ENCODE results near the gene CEP44.
"Not testable (repeated sequence)": the region's sequence is repeated elsewhere in the genome, so short reads cannot be mapped to it uniquely, and the experiment has no call there.

Gene CEP44

GRCh38 chr4:174324236-174324635 is 40.5 kb downstream of the CEP44 start:
- DNase-seq (ENCODE audit: low spot score), result no peak

DNA sequence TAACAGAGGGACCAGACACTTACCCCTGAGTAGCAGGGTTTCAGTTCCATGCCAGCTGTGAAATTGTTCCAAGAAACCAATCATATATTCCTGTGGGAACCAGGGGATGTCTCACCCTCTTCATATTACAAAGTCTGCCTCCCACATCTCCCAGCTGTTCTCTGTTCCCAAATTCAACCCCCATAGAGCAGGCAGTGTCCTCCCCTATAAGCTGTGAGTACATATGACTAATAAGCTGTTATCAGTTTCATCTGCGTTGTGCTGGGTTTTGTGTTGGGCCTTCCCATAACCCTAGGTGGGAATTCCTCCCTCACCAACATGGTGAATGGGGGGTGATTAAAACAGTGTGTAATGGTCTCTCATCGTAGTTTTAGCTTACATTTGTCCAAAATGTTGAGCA is 41.0 kb downstream of the CEP44 start:
- DNase-seq (ENCODE audit: low spot score), result no peak

DNA sequence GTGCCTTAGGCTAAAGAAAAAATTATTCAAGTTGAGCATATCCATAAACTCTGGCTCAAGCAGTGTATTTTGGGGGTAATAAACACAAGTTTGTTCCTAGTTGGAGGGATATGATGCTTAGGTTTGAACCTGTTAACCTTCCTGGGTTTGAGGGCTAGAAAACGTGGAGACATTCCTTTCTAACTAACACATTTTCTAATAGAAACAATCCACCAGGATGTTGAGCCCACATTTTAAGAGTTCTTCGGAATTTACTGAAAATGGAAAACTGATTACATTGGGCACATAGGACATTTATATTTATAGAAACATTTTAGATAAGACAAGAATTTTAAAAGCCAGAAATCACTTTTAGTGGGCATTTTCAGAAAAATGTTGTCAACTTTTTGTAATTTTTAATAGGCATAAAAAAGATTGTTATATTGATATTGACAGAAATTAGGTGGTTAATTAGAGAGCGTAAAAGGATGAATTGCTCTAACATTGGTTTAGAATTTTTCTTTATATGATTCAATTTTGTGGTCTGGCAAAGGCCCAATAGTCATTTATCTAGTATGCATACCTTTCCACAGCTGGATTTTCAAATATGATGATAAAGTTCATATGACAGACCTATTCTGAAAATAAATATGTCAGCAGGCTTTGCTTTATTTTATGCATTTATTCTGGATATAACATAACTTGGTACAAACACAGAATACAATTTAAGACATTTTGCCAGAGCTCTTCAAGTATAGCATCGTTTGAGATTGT is 49.2 kb downstream of the CEP44 start:
- DNase-seq (ENCODE audit: low spot score), result no peak

DNA sequence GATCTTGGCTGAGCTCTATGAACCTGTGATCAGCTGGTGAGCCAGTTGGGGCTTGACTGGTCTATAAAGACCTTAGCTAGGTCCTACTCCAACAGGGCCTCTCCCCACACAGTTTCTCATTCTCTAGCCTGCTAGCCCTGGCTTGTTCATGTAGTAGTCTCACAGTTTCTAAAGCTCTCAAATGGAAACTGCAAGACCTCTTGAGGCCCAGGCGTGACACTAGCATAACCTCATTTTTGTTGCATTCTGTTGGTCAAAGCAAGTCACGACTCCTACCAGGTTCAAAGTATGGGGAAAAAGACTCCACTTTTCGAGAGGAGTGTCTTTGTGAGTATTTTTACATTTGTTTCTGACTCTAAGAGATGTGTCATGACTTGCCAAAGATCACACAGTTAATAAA is 50.9 kb downstream of the CEP44 start:
- DNase-seq (ENCODE audit: low spot score), result no peak

GRCh38 chr4:174340714-174341113 is 57.0 kb downstream of the CEP44 start:
- DNase-seq (ENCODE audit: low spot score), result peak; percentile 37

GRCh38 chr4:174349156-174349555 is 65.4 kb downstream of the CEP44 start:
- no peak for DNase-seq (ENCODE audit: low spot score)

DNA sequence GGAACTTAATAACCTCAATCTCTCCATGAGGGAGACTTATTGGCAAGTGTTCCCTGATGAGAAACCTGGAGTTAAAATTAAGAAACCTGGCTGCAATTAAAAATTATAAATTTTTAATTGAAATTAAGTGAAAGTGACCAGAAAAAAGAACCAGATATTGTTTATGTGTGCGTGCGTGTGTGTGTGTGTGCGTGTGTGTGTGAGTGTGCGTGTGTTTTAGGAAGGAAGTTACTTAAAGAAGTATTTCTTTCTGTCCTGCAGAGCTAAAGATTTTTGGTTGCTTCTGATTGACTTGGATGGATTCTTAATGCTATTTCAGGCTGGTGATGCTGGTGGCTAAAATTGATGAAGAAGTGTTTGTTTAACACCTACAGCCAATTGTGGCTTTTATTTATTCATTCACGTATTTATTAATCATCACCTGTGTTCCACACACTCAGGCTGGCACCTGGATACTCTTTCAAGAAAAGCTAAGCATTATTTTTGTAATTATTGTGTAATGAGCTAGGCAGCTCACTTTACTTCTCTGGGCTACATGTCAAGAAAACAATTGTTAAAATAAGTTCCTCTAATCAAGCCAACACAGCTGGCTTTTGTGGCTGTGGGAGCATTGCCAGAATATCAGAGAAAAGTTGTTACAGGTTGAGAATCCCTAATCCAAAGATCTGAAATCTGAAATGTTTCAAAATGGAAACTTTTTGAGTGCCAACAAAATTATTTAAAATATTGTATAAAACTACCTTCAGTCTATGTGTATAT is 68.5 kb downstream of the CEP44 start:
- no peak for DNase-seq (ENCODE audit: low spot score)

DNA sequence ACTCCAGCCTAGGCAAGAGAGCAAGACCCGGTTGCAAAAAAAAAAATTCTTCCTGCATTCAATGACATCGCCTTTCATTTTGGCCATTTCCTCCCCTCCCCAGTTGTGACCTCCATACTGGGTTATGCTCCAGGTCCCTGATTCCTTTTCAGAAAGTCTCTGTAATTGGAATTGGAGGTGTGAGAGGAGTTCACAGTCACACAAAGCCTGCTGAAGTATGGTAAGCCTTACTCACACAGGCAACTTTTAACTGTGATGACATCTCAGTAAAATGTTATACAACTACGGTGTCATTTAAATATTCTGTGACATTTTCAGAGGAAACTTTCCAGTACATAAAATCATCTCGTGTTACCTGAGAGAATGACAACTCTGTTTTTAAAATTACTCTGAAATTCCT is 73.6 kb downstream of the CEP44 start:
- DNase-seq (ENCODE audit: low spot score), result no peak

DNA sequence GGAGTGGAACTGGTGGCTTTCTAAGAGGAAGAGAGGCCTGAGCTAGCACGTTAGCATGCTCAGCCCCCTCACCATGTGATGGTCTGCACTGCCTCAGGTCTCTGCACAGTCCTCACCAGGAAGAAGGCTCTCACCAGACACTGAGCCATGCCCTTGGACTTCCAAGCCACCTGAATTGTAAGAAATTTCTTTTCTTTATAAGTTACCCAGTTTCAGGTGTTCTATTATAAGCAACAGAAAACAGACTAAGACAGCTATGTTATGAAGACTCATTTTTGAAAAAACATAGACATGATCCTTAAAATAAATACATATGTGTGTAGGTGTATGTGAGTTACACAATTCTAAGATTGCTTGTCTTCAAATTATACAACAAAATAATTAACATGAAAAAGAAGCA is 74.7 kb downstream of the CEP44 start:
- no peak for DNase-seq (ENCODE audit: low spot score)

DNA sequence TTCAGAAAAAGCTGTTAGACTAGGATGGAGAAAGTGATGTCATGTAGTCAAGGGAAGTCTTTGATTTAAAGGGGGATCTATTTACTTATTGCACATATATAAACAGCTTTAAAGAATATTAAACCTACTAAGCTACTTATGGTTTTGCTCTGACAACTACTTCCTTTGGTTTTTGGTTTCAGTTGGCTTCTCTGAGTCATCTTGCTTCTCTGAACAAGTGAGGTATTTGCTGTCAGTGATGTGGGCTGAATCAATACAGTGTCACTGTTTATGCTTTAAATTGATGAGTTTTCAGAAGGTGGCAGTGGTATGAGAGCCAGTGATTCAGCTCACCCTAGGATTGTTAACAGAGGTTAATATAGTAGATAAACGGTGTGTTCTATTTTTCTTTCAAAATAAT is 75.1 kb downstream of the CEP44 start:
- peak; percentile 33 for DNase-seq (ENCODE audit: low spot score)

GRCh38 chr4:174362340-174362739 is 78.6 kb downstream of the CEP44 start:
- DNase-seq (ENCODE audit: low spot score), result no peak

GRCh38 chr4:174363782-174364181 is 80.1 kb downstream of the CEP44 start:
- not testable (repeated sequence) for DNase-seq (ENCODE audit: low spot score)

DNA sequence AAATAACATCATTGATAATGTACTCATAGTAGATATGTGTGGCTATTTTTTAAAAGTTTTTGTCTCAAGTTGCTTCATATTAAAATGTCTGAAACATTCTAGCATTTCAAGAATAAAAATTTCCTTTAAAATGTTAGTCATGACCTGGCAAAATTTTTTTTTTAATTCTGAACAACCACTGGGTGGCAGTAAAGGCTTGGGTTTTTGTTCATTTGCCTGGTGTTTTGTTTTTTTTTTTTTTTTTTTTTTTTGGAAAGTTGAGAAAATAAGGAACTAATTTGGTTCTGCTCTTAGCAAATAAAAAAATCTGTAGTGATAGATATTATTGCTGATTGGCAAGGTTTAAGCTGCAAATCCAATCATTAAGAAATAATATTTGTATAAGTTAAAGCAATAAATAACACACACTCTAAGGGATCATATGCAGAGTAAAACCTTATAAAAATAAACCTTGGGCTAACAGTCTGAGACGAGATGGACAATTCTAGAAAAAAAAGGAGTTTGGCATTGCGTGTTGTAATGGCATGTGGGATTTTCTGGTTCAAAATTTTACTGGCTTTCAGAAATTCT is 81.4 kb downstream of the CEP44 start:
- peak; percentile 26 for DNase-seq (ENCODE audit: low spot score)

DNA sequence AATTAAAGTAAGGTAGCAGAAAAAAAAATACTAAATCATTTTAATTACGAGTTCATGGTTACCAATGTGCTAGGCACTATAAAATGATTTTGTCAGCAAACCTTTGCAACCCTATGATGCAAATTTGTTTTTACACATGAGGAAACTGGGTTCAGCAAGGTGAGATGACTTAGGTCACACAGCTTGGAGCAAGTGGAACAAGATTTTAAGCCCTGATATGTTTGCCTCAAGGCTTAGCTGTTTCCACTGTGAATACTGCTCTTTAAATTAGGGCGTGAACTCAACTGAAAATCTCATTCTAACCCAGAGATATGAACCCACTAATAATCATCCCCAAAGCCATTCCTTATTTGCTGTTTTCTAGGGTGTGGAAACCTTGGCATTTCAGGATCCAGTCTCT is 86.3 kb downstream of the CEP44 start:
- DNase-seq (ENCODE audit: low spot score), result no peak

DNA sequence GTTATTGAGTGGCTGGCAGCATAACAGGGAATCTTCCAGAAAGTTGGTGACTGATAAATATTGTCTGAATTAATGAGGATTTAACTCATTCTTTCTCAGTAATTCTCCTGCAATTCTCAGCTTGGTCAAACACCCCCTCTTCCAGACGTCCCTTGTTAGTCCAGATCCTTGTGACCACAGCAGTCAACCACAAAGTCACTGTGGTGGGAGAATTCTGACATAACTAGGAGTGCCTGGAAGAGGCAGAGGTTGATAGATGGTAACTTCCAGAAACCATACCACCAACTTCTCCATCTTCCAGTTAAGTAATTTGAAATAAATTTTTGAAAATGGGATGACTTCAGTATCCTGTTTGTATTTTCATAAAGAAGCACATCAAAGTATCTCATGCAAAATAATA is 90.1 kb downstream of the CEP44 start:
- DNase-seq (ENCODE audit: low spot score), result no peak

- no peak for DNase-seq (ENCODE audit: low spot score)
Measured at GRCh38 chr4:174375422-174375821, 91.7 kb downstream of the CEP44 start.

GRCh38 chr4:174377613-174378012 is 93.9 kb downstream of the CEP44 start:
- DNase-seq (ENCODE audit: low spot score), result no peak

- no peak for DNase-seq (ENCODE audit: low spot score)
Measured at GRCh38 chr4:174378951-174379350, 95.2 kb downstream of the CEP44 start.

DNA sequence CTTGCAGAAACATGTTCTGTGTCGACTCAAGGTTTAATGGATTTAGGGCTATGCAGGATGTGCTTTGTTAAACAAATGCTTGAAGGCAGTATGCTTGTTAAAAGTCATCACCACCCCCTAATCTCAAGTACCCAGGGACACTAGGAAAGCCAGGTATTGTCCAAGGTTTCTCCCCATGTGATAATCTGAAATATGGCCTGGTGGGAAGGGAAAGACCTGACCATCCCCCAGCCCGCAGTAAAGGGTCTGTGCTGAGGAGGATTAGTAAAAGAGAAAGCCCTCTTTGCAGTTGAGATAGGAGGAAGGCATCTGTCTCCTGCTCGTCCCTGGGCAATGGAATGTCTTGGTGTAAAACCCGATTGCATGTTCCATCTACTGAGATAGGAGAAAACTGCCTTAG is 96.5 kb downstream of the CEP44 start:
- DNase-seq (ENCODE audit: low spot score), result not testable (repeated sequence)

GRCh38 chr4:174380699-174381439 is 97.2 kb downstream of the CEP44 start:
- no peak for DNase-seq (ENCODE audit: low spot score)

DNA sequence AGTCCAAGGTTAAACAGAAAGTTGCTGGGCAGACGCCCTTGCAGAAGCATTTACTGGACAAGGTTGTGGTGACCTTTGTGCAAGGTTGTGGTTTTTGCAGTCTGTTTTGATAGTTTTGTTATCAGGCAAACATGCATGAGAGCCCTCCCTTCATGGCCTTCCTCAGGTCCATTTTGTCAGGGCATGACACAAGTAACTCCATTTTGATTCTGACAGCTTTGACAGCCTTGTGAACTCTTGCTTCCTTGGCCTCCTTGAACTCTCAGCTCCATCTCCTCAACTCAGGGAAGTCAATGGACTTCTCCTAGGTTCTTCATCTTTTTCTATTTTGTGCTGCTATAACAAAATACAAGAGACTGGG is 97.7 kb downstream of the CEP44 start:
- DNase-seq (ENCODE audit: low spot score), result no peak

Measured in AG08395 (cell line).